Medulla oblongata (tissue), 1 donor: Measurements from ENCODE around the gene CBX8.

Source experiments
- DNase-seq: peaks from one replicate; pipeline ENCODE4 v3.0.0-alpha.2; 2015; ENCODE audit errors: extremely low spot score

The CBX8 gene

GRCh38 chr17:79792984-79793923, 3.6 kb downstream of the CBX8 start:
- no peak for DNase-seq

DNA sequence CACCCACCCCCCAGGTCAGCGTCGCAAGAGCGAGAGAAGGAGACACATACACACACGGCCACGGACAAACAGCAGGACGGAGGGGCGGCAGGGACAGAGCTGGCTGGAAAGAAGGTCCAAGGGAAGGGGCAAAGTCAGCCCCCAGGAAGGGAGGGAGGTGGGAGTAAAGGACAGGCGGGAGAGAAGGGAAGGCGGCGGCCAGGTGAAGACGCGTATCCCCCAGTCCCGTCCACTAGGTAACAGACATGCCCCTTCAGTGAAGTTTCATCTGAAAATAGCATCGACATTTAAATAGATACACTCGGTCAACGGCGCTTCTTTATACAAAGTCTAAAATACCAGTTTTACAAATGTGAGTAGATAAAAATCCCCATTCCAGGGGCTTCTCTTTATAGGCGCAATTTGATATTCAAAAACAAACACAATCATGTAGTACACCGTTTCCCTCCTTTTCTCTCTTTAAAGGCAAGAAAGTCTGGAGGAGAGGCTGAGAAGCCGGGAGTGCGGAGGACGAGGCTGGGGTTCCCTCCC, 4.5 kb downstream of the CBX8 start:
- no peak for DNase-seq

GRCh38 chr17:79791735-79792161, 5.1 kb downstream of the CBX8 start:
- DNase-seq, result no peak

DNA sequence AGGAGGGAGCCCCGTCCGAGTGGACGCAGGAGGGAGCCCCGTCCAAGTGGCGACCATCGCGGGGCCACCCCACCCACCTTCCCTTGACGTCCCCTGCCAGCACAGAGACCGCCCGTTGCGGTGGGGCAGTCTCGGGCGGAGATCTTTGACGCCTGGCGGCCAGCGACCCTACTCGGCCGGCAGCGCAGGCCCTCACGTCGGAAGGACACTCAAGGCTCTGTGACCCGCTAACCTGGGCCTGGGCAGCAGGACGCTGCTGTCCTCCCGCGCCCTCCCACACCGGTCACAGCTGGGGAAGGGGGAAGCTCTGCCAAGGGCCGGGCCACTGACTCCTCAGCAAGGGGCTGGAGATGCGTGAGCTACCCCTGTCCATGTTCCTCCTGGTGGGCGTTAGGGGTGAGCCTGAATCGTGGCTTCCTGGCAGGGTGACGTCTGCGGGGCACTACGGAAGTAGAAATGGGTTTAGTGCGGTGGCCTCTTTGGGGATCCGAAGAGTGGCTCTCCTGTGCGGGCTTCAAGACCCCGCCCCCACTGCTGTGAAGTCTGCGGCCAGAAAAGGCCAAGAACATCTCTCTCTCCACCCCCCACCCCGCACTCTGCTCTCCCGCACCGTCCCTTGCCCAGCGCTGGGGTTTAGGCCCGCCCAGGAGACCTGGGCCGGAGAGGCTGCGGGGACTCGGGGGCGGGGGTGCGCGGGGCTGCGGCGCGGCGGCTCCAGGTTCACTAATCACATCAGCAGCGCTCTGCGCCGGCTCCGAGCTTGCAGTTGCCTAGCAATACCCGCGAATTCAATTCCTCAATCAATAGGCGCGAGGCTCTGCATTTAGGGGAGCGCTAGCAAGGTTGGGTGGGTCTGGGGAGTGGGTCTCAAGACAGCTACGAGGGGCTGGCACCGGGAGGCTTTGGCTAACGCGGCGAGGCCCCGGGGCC, 5.8 kb downstream of the CBX8 start:
- DNase-seq, result no peak

DNA sequence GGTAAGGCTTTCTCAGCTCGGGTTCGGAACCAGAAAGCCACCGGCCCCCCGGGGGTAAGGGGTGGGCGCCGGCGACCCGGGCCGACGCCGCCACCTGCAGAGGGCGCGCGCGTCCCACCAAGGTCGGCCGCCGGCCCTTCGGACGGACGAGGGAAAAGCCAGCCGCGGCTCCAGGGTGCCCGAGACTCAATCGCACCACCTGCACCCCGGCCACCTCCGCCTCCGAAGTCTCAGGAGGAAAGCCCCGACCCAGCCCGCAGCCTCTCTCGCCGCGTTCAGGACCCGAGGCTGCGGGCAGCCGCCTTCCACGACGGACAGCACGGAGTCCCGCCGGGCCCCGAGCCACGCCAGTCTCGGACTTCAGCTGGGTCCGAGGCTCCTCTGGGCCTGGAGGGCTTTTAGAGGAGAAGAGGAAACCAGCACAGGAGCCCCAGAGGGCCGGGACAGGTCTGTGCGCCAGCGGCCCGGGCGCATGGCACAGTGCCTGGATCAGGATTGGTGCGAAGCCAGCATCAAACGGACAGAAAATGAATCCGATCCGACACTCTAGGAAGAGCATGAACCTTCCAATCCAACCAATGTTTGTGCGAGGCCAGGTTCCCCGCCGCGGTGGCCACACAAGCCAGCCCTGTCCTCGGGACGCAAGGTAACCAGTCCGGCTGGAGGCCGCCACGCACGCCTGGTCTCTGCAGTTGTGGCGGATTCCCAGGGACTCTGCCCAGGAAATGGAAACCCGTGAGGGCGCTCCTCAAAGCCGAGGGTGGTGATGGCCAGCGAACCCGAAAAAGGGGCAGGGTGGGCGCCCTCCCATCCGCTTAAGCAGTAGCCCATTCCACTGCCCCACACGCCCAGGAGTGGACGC, 6.7 kb downstream of the CBX8 start:
- DNase-seq, result no peak

DNA sequence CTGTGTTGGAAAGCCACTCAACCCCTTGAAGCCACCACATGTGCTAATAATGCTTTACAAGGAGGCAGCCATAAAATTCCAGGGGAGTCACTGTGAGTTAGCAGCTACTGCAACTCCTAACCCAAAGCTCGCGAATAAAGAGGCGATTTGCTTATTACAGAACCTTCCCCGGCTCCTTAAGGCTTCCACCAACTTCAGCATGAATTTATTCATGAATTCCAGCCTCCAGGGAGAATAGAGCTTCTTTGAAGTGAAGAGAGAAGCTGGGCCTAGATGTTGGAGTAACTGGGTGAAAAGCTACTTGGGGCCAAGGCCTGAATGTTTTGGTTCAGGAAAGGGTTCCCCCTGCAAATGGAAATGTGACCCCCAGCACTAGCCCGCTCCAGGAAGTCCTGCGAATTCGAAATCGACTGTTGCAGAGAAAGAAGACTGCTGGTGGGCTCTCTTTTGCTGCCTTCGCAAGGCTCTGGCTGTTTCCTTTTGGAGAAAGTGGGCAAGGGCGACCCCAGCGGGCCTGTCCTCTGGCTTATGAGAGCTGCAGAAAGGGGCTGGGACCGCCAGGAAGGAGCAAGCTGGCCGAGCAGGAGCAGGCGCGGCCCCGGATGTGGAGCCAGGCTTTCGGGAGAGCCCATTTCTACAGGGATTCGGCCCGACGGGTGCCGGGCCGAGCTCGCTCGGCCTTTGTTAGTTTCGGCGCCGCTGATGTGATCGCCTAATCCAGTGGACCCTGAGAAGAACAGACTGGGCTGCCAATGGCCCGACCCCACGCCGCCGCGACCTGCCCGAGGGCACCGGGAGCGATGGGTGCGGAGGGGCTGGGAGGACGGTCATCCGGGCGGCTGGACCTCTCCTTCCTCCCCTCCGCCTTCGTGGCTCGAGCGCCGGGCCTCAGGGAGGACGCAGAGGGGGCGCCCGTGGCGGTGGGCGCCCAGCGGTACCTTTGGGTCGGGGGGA, 7.6 kb downstream of the CBX8 start:
- no peak for DNase-seq

GRCh38 chr17:79788455-79788854, 8.4 kb downstream of the CBX8 start:
- DNase-seq, result no peak

DNA sequence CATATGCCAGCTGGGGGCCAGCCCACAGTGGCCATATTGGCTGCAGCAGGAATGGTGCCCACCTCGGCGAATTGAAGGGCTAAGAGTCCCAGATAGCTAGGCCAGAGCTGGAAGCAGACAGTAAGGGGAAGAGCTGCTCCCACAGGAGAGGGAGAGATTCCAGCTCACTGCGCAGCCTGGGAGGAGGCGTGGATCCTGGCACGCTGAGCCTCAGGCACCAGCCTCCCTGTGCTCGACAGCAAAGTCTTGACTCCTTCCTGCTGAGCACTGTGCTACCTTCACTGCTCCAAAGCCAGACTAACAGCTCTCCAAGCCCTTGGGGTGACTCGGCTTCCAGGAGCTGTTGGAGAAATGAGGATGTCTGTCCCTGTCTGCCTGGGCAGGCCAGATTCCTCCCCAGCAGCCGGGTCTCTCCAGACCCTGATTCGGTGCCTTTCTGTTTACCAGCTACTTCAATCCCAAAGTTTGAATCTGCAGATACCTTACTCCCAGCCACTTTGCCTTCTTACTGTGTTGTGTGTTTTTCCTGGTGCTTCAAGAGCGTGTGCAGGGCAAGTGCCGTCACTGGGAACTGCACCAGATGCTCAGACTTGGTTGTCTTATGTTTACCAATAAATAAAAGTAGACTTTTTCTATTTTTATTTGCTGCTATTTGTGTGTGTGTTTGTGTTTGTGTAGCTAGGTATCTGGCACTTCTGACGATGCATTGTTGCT, 9.8 kb downstream of the CBX8 start:
- DNase-seq, result no peak

GRCh38 chr17:79785900-79786810, 10.7 kb downstream of the CBX8 start:
- no peak for DNase-seq

DNA sequence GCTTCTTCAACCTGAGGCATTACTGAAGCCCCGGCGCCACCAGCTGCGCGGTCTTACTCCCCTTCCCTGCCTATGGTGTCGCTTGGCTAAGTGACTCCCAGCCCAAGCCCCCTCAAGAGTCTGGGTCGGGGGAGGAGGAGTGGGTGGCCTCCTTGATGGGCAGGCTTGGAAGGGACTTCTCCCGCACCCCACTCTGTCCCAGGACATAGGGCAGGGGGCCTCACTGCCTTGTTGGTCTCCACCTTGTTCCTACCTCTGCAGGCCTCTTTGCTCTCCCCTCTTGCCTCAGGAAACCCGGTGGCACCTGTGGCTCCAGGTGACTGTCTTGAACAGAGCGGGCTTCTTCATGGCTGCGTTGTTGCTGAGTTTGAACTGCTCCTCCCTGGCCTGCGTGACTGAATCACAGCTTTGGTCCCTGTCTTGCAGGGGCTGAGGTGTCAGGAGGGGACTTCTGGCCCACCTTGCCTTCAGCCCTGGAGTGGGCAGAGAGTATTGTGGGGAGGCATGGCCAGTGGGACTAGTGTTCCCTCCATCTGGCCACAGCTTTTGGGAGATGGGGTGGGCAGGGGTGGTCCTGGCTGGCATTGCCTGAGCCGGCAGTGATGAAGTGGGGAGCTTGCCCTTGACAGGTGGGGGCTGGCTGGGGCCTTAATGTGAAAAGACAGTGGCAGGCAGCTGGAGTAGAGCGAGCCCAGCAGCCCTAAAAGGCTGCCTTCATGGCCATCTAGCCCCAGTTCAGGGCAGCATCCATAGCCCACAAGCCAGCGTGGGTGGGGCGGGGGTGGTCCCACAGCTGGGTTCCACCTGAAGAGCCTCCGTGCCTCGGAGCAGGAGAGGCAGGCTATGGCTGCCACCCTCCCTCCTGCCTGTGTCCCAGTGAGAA, 11.6 kb downstream of the CBX8 start:
- DNase-seq, result no peak

GRCh38 chr17:79784353-79785016, 12.4 kb downstream of the CBX8 start:
- DNase-seq, result no peak

DNA sequence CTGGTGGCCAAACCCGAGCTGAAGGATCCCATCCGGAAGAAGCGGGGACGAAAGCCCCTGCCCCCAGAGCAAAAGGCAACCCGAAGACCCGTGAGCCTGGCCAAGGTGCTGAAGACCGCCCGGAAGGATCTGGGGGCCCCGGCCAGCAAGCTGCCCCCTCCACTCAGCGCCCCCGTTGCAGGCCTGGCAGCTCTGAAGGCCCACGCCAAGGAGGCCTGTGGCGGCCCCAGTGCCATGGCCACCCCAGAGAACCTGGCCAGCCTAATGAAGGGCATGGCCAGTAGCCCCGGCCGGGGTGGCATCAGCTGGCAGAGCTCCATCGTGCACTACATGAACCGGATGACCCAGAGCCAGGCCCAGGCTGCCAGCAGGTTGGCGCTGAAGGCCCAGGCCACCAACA, 13.0 kb downstream of the CBX8 start:
- no peak for DNase-seq

DNA sequence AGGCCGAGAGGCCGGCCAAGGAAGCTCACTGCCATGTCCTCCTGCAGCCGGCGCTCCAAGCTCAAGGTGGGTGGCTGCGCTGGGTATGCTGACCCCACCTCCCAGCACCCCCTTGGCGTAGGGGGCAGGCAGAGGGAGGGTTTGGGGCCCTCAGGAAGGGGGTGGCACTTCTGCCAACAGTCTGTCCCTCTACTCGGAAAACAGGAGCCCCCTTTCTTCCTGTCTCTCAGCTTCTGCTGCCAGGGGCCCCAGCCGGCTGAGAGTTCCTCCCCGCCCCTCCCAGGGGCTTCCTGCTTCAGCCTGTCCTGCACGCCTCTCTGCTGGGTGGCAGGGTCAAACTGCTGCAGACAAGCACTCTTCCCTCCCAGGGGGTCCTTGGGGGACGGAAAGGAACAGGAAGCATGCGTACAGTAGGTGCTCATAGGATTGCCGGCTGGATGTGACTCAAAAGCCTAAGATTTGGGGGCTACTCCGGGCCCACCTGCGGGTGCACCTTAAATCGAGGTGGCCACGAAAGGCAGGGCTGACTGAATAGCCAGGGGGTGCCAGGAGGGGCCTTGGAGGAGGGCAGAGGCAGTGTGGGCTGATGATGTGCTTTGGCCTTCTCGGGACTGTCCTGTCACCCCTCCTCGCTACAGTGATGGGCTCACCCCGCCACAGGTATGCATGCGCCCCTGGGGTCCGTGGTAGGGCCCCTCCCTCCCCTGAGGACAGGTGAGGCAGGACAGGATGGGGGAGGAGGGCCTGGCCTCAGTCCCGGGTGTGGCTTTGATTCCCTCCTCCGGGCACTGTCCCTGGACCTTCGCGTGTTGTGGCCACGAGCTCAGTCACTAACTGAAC, 14.9 kb downstream of the CBX8 start:
- no peak for DNase-seq

DNA sequence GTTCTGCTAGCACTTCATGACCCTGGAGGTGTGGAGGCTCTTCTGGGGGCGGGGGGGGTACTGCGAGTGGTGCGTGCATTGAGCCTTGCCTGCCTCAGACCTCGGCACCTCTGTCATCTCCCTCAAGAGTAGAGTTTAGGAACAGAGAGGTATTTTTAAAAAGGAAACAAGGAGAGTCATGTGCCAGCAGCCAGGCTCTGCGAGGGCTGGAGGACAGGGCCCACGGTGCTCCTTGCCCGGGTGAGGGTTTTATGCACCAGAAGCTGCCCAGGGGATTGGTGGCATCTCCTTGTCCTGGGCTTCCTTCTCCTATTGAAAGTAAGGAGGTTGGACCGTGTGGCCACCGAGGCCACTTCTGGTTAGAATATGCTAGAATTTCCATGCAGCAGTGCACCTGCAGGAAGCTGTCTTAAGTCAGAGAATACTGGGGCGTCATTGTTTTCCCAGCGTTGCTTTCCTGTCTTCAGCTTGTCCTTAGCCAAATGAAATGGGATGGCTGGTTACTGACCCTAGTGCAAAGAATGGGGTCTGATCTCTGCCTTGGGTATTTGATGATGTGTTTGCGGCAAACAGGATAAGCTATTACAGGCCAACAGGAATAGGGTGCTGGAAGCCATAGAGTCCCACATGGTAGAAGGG, 15.7 kb downstream of the CBX8 start:
- DNase-seq, result no peak

DNA sequence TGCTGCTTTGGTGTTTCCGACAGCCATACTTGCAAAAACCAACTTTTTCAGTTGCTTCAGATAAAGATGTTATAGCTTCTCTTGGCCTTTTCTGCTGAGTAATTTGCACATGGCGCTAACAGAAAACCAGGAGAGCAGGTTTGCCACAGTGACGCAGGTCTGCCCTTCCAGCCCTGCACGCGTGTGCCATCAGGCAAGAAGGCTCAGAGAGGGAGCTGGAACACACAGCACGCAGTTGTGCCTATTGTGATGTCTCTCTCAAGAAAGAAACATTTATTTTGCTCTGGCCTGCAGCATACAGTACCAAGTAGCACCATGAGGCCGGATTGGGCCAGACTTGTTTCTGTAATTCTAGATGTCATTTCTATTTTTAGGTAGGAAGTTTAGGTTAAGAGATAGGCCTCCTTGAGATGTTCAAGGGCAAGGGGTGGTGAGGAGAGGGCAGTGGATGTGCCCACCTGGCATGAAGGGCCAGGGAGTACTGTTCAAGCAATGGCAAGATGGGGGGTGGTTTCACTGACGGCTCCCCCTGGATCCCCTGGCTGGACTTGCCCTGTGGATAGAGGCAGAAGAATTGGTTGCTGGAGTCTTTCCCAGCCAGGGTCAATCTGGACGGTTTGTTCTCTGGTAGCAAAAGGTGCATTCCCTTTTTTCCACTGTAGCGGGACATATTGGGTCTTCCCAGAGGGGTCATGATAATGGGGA, 17.1 kb downstream of the CBX8 start:
- no peak for DNase-seq
